Ramos (cell line): ENCODE data around the gene SOWAHD.

ENCODE experiments used
- in situ Hi-C: fragments of 300-500 bp; cut with MboI; formaldehyde crosslinking; loops from one replicate; pipeline ENCODE4 v1.14.3; 2022; ENCODE audit warnings: low sequenced_read_pairs; ENCODE audit not compliant: unreplicated experiment

Gene SOWAHD

DNA sequence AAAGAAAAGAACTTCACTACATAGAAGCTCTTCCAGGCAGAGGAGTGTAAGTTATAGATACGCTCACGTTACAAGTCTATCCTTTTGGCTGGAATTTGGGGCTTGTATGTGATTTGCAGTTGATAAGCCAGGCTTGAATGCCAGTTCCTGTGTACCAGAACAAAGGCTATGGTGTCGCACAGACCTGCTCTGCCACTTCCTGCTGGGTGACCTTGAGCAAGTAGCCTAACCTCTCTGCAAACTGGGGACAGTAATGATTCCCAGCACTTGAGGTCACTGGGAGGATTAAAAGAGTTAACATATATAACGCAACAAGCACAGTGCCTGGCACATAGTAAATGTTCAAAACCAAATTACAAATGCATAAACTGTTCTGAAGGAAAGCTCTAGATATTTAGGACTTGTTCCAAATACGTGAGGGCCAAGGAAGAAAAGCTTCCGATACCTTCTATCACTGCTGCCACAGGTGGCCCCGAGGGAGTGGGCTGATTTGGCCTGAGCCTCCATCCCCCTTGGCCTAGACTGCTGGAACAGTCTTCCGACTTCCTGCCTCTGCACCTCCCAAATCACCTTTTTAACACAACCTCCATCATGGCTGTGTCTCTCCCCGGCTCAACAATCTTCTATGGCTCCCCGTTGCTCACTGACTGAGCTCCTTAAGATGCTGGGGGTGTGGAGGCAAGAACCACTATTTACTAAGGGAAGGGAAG, 1.3 kb upstream of the SOWAHD start:
- in situ Hi-C loops: no loop called here

GRCh38 chrX:119757646-119757978, 776 bp upstream of the SOWAHD start:
- in situ Hi-C loops: no loop called here

GRCh38 chrX:119758731-119759247, 401 bp downstream of the SOWAHD start:
- in situ Hi-C loops: no loop called here

DNA sequence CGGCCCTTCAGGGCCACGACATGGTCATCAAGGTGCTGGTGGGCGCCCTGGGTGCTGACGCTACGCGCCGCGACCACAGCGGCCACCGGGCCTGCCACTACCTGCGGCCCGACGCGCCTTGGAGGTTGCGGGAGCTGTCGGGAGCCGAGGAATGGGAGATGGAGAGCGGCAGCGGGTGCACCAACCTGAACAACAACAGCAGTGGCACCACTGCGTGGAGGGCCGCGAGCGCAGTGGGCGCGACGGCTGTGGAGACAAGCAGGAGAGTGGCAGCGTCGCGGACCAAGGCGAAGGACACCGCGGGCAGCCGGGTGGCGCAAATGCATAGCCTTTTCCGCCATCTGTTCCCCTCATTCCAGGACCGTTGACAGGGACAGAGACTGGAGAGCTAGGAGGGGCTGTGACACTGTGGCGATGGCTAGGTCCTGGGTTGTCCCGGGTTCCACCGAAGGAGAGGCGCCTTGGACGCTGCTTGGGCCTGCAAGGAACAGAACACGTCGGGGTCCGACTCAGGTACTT, 919 bp downstream of the SOWAHD start:
- in situ Hi-C loops: no loop called here

- in situ Hi-C loops: loop anchor here (10.0 kb wide), 1 partner anchor 245 kb away; no protein-coding TSS in a partner anchor
These were observed 1.9 kb downstream of the SOWAHD start for GRCh38 chrX:119760026-119760877.

GRCh38 chrX:119762718-119763117, 4.3 kb downstream of the SOWAHD start:
- in situ Hi-C loops: loop anchor here (10.0 kb wide), 1 partner anchor 248 kb away; no protein-coding TSS in a partner anchor

GRCh38 chrX:119763181-119763580, 4.8 kb downstream of the SOWAHD start:
- in situ Hi-C loops: loop anchor here (10.0 kb wide), 1 partner anchor 248 kb away; no protein-coding TSS in a partner anchor

- in situ Hi-C loops: loop anchor here (10.0 kb wide), 1 partner anchor 249 kb away; no protein-coding TSS in a partner anchor
These were observed 5.5 kb downstream of the SOWAHD start for GRCh38 chrX:119763836-119764387.

- in situ Hi-C loops: loop anchor here (10.0 kb wide), 1 partner anchor 254 kb away; no protein-coding TSS in a partner anchor
These were observed 10.0 kb downstream of the SOWAHD start for GRCh38 chrX:119768436-119768835.

DNA sequence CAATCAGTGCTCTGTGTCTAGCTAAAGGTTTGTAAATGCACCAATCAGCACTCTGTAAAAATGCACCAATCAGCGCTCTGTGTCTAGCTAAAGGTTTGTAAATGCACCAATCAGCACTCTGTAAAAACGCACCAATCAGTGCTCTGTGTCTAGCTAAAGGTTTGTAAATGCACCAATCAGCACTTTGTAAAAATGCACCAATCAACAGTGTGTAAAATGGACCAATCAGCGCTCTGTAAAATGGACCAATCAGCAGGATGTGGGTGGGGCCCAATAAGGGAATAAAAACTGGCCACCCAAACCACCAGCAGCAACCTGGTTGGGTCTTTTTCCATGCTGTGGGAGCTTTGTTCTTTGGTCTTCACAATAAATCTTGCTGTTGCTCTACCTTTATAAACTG, 11.0 kb downstream of the SOWAHD start:
- in situ Hi-C loops: loop anchor here (10.0 kb wide), 1 partner anchor 255 kb away; no protein-coding TSS in a partner anchor

DNA sequence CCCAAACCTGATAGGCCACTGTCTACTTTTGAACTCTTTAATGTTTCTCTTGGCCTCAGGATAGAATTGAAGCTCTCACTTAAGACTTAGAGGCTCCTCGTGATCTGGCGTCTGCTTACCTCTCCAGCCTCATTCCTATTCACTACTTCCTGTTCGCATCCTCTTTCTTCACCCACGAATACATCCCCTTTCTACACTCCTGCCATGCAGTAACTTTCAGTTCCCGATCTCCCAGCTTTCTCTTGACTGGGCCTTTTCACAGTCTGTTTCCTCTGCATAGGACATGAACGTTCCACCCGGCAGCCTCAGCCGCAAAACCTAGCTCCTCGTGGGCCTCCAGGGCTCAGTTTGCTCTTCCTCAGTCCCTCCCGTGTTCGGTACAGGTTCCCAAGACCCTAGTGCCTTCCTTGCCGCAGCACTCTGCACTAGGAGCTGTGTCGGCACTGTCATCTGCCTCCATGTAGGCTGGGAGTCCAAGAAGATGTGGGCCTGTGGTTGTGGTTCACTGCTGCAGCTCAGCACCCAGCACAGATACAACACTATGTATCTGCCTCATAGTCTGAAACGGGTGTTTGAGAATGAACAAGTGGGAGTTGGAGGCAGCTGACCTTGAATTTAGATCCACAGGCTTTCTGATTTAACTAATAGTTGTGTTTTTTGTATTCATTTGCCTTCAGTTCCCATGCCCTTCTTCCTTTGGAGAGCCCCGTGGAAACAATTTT, 17.3 kb downstream of the SOWAHD start:
- in situ Hi-C loops: no loop called here

GRCh38 chrX:119778829-119779228, 20.4 kb downstream of the SOWAHD start:
- in situ Hi-C loops: no loop called here

DNA sequence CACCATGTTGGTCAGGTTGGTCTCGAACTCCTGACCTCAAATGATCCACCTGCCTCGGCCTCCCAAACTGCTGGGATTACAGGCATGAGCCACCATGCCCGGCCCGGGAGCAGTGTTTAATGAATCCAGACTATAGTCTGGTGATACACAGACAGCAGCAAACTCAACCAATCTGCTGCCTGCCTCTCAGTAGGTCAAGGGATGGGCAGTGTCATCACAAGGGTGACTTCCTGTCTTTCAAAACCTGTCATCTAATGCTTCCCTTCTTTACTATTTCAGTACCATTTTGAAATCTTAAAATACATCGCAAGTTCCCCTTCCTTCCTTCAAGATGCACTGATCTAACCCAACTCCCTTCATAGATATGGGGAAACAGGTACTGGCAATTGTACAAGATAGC, 24.6 kb downstream of the SOWAHD start:
- in situ Hi-C loops: no loop called here

GRCh38 chrX:119784747-119785446, 26.5 kb downstream of the SOWAHD start:
- in situ Hi-C loops: no loop called here

DNA sequence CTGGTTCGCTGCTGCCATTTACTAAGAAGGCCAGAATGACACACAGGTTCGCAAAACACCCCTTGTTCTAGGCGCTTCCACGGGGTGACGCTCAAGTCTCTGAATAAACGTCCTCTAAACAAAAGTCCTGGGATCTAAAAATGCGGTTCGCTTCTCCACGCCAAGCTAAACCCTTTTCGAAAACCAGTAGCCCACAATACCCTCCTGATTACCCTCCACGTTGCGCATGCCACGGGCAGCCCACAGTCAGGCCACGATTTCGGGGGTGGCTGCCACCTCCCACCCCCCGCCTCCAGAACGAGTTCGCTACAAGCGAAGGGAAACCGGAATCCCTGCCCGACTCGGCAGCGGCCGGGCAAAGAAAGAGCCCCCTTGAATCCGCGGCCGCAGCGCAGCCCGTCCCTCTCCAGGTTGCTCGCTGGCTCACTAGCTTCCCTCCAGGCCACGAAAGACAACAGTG, 32.6 kb downstream of the SOWAHD start:
- in situ Hi-C loops: no loop called here

DNA sequence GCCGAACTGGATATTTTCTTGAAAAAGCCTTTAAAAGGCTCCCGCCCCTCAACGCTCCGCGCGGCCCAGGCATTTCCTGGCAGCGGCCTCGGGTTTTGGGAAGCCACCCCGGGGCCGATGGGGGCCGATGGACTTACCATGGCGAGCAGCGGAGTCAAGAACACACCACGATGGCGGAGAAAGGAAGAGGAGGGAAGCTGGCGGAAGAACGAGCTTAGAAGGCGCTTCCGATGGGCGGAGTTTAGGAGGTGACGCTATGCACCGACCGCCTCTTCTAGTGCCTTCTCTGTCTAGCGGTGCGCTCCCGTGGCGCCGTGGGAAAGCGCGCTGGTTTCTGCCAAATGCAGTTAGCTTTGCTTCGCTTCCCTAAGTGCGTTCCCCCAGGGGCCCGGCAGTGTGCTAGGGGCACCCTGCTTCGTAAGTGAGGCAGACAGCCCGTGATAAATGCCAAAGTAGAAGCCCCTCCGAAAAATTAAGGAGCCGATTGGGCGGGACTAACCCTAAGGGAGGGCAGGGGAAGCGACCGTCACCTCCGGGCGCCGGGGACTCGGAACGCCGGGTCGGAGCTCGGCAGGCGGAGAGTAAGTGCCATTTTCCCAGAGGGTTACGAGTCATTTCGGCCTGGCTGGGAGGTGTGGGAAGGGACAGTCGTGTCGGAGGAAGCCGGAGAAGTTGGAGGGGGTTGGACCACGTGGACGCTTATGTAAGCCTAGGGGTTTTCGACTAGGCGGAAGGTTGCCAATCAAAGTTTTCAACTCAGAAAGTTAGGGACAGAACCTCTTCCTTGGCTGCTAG, 33.2 kb downstream of the SOWAHD start, which contains the start of gene RPL39:
Gene RPL39, minus strand, starts transcription at position 194 of the 795 bp plus-strand sequence. Its CDS starts 54 bp downstream, at position 140.
- in situ Hi-C loops: no loop called here

GRCh38 chrX:119801253-119802221, 43.1 kb downstream of the SOWAHD start:
- in situ Hi-C loops: no loop called here
